ENCODE measurements around the gene PRR35. TPM values are rescaled to one million over a fixed set of nuclear protein-coding genes. Genes with fewer than 3 reads are reported as not detected.

PRR35 gene
- total RNA-seq, 4 donors from 2014 or later = not detected

DNA sequence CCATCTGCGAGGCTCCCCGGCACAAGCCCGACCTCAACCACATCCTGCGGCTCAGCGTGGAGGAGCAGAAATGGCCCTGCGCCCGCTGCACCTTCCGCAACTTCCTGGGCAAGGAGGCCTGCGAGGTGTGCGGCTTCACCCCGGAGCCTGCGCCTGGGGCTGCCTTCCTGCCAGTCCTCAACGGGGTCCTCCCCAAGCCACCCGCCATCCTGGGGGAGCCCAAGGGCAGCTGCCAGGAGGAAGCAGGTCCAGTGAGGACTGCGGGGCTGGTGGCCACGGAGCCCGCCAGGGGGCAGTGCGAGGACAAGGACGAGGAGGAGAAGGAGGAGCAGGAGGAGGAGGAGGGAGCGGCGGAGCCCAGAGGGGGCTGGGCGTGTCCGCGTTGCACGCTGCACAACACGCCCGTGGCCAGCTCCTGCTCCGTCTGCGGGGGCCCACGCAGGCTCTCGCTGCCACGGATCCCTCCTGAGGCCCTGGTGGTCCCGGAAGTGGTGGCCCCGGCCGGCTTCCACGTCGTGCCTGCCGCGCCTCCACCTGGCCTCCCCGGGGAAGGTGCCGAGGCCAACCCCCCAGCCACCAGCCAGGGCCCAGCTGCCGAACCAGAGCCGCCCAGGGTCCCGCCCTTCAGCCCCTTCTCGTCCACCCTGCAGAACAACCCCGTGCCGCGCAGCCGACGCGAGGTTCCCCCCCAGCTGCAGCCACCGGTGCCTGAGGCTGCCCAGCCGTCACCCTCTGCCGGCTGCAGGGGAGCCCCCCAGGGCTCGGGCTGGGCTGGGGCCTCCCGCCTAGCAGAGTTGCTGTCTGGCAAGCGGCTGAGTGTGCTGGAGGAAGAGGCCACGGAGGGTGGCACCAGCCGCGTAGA lies 13.1 kb upstream of the PRR35 start:
- no peak for TF ChIP-seq POLR2A (IDR thresholded peaks at IDR 0.05)
- TF ChIP-seq, protein P1, sequence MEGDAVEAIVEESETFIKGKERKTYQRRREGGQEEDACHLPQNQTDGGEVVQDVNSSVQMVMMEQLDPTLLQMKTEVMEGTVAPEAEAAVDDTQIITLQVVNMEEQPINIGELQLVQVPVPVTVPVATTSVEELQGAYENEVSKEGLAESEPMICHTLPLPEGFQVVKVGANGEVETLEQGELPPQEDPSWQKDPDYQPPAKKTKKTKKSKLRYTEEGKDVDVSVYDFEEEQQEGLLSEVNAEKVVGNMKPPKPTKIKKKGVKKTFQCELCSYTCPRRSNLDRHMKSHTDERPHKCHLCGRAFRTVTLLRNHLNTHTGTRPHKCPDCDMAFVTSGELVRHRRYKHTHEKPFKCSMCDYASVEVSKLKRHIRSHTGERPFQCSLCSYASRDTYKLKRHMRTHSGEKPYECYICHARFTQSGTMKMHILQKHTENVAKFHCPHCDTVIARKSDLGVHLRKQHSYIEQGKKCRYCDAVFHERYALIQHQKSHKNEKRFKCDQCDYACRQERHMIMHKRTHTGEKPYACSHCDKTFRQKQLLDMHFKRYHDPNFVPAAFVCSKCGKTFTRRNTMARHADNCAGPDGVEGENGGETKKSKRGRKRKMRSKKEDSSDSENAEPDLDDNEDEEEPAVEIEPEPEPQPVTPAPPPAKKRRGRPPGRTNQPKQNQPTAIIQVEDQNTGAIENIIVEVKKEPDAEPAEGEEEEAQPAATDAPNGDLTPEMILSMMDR (IDR thresholded peaks at IDR 0.05) = peak in 3 of 6 experiments; percentile 16 to 41 (median 37)
- peak; percentile 59 to 62 for DNase-seq
- peaks cover 7 to 11% of the 10 kb centered on the region in 2 donors for H3K36me3 ChIP-seq
- no peaks in the 10 kb centered on the region for H3K4me1 ChIP-seq
- intact Hi-C loops (cut with DNase I) = no loop called here
- no peaks in the 10 kb centered on the region for H3K27me3 ChIP-seq
- WGBS, 2 donors = 71 to 74% methylated on average over 9 to 33 of the region's 60 CpGs
- no peak overlapping the region for H3K4me3 ChIP-seq (replicated peaks in 1 of 3)
- no peak overlapping the region for H3K27ac ChIP-seq
- H3K9me3 ChIP-seq = no peaks in the 10 kb centered on the region

DNA sequence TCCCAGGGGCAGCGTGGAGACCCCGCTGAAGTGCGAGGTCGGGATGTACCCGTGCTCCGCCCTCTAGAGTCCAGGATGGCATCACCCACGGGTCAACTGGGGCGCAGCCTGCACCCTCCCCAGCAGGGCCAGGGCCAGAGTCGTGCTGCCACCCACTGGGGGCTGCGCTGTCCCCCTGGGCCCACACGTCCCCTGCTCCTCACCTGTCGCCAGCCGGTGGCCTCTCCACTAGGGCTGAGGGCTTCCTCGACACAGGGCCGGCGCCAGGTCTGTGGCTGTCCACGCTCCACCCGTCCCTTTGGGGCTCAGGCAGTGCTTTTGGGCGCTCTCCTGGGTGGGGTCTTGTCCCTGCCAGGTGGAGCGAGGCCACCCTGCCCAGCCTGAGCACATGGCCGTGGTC lies 11.6 kb upstream of the PRR35 start:
- H3K36me3 ChIP-seq = peaks cover 13 to 16% of the 10 kb centered on the region in 2 donors
- no peaks in the 10 kb centered on the region for H3K9me3 ChIP-seq
- 97% methylated on average over 16 to 18 of the region's 21 CpGs for WGBS, 2 donors
- H3K4me3 ChIP-seq (replicated peaks in 1 of 3) = no peak overlapping the region
- H3K27me3 ChIP-seq = no peaks in the 10 kb centered on the region
- intact Hi-C loops (cut with DNase I) = no loop called here
- no peaks in the 10 kb centered on the region for H3K4me1 ChIP-seq
- TF ChIP-seq, protein P1 (IDR thresholded peaks at IDR 0.05) = no peak
- no peak for TF ChIP-seq POLR2A (IDR thresholded peaks at IDR 0.05)
- DNase-seq = no peak
- H3K27ac ChIP-seq = no peak overlapping the region

DNA sequence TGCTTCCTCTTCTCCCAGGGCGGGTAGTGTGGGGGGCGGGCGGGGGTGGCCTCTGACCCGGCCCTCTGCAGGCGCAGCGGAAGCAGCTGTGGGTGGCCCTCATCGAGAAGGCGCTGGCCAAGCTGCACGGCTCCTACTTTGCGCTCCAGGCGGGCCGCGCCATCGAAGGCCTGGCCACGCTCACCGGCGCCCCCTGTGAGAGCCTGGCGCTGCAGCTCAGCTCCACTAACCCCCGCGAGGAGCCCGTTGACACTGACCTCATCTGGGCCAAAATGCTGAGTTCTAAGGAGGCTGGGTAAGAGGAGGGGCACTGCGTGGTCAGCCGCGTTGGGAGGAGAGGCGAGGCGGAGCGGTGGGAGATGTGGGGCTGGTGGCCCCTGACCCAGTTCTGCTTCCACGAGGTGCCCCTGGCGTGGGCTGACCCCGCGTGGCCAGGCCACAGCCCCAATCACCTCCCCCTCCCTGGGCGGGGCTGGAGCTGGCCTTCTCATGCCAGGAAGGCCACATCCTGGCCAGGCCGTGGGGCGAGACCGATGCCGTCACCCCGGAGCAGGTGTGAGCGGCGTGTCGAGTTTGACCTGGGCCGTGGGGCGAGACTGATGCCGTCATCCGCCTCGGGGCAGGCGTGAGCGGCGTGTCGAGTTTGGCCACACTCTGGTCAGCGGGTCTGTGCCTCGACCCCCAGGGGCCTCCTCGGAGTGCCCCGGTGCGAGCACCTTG lies 10.5 kb upstream of the PRR35 start:
- Histone ChIP-seq H3K4me1 (no peaks in the 10 kb centered on the region), H3K27ac (no peak overlapping the region), H3K4me3 (replicated peaks in 1 of 3) (no peak overlapping the region), H3K36me3 (peaks cover 13 to 16% of the 10 kb centered on the region in 2 donors), H3K27me3 (no peaks in the 10 kb centered on the region), H3K9me3 (no peaks in the 10 kb centered on the region)
- DNase-seq = no peak
- intact Hi-C loops (cut with DNase I) = no loop called here
- no peak for TF ChIP-seq POLR2A (IDR thresholded peaks at IDR 0.05)
- TF ChIP-seq, protein P1 (IDR thresholded peaks at IDR 0.05) = no peak
- 97 to 99% methylated on average over 27 to 34 of the region's 54 CpGs for WGBS, 2 donors

DNA sequence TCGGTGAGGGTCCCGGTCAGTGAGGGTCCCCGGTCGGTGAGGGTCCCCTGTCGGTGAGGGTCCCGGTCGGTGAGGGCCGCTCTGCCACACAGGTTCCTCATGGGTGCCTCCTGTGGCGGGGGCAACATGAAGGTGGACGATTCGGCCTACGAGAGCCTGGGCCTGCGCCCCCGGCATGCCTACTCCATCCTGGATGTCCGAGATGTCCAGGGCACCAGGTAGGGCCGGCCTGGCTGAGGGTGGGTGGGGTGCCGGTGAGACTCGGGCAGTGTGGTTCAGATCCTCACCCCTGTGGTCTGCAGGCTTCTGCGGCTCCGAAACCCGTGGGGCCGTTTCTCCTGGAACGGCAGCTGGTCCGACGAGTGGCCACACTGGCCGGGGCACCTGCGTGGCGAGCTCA lies 9.0 kb upstream of the PRR35 start:
- DNase-seq = no peak
- Histone ChIP-seq H3K36me3 (peaks cover 13 to 16% of the 10 kb centered on the region in 2 donors), H3K4me1 (no peaks in the 10 kb centered on the region), H3K27ac (no peak overlapping the region), H3K27me3 (no peaks in the 10 kb centered on the region), H3K4me3 (replicated peaks in 1 of 3) (no peak overlapping the region), H3K9me3 (no peaks in the 10 kb centered on the region)
- 96 to 99% methylated on average over 12 to 23 of the region's 28 CpGs for WGBS, 2 donors
- TF ChIP-seq, protein P1 (IDR thresholded peaks at IDR 0.05) = no peak
- TF ChIP-seq POLR2A (IDR thresholded peaks at IDR 0.05) = no peak
- intact Hi-C loops (cut with DNase I) = no loop called here

DNA sequence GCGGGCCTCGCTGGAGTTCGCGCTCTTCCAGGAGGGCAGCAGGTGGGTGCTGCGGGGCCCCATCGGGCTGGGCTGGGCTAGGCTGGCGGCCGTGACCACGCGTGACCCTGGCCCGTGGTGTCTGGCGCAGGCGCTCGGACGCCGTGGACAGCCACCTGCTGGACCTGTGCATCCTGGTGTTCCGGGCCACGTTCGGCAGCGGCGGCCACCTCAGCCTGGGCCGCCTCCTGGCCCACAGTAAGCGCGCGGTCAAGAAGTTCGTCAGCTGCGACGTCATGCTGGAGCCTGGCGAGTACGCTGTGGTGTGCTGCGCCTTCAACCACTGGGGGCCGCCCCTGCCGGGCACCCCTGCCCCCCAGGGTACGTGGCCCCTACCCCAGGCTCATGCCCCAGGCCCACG lies 8.0 kb upstream of the PRR35 start:
- Histone ChIP-seq H3K27me3 (no peaks in the 10 kb centered on the region), H3K9me3 (no peaks in the 10 kb centered on the region), H3K4me1 (no peaks in the 10 kb centered on the region), H3K27ac (no peak overlapping the region), H3K36me3 (peaks cover 13 to 16% of the 10 kb centered on the region in 2 donors), H3K4me3 (replicated peaks in 1 of 3) (no peak overlapping the region)
- DNase-seq = no peak
- TF ChIP-seq, protein P1 (IDR thresholded peaks at IDR 0.05) = no peak
- no peak for TF ChIP-seq POLR2A (IDR thresholded peaks at IDR 0.05)
- WGBS, 2 donors = 96% methylated on average over 27 of the region's 35 CpGs; no CpG with 5 or more reads in 1 of the 2 donors
- intact Hi-C loops (cut with DNase I) = no loop called here

All from thyroid gland (tissue), 4 donors.